GM20000 (cell line): Measurements from ENCODE around the gene COL11A2.
A peak's percentile ranks its signal among the peaks of the same experiment; 100 is the strongest.
"Not testable (repeated sequence)": the region's sequence is repeated elsewhere in the genome, so short reads cannot be mapped to it uniquely, and the experiment has no call there.

ENCODE experiments used
- DNase-seq: peaks from one replicate; pipeline ENCODE4 v3.0.0; 2012; ENCODE audit warnings: low spot score
- CTCF ChIP-seq: IDR thresholded peaks from 2 replicates; pipeline ENCODE4 v1.5.1; 2012; ENCODE audit warnings: mild to moderate bottlenecking, control low read depth; ENCODE audit errors: extremely low read depth, missing control alignments

COL11A2 gene

GRCh38 chr6:33151050-33151449 is 41.2 kb downstream of the COL11A2 start:
- DNase-seq, result no peak
- TF ChIP-seq CTCF, result no peak

GRCh38 chr6:33150560-33150959 is 41.7 kb downstream of the COL11A2 start:
- not testable (repeated sequence) for DNase-seq

- DNase-seq, result no peak
- TF ChIP-seq CTCF, result peak; percentile 73
These were observed 44.2 kb downstream of the COL11A2 start for GRCh38 chr6:33147807-33148666.

GRCh38 chr6:33144373-33144772 is 47.9 kb downstream of the COL11A2 start:
- no peak for TF ChIP-seq CTCF
- DNase-seq, result no peak

GRCh38 chr6:33143113-33143770 is 49.0 kb downstream of the COL11A2 start:
- no peak for TF ChIP-seq CTCF
- DNase-seq, result no peak

- no peak for TF ChIP-seq CTCF
- no peak for DNase-seq
These were observed 49.7 kb downstream of the COL11A2 start for GRCh38 chr6:33142501-33143070.

GRCh38 chr6:33140556-33140955 is 51.7 kb downstream of the COL11A2 start:
- no peak for DNase-seq

More at GRCh38 chr6:33140556-33140955, 51.7 kb downstream of the COL11A2 start:
- TF ChIP-seq CTCF, result no peak
